ENCODE results near the gene ACAA1. TPM values are rescaled to one million over a fixed set of nuclear protein-coding genes. Genes with fewer than 3 reads are reported as not detected.

ACAA1 gene
- total and polyA plus RNA-seq, 2 of the 4 experiments (the other 2 are of a cell fraction) = 30.8 to 62.4 TPM

- Histone ChIP-seq H3K4me3 (ENCODE audit: insufficient read depth, low read depth, low read length) (no peak overlapping the region), H3K4ac (ENCODE audit: low read depth, low read length) (no peak overlapping the region), H3K9me1 (ENCODE audit: insufficient read depth, low read length) (no peaks in the 10 kb centered on the region), H3K4me1 (ENCODE audit: control insufficient read depth, insufficient read depth, low read length) (no peaks in the 10 kb centered on the region), H2BK15ac (ENCODE audit: low read depth, low read length) (no peak overlapping the region), H3K27me3 (ENCODE audit: control insufficient read depth, insufficient read depth, low read length) (no peaks in the 10 kb centered on the region), H3K18ac (ENCODE audit: low read depth, low read length) (no peak overlapping the region), H2BK5ac (ENCODE audit: low read depth, low read length, poor library complexity, severe bottlenecking) (no peak overlapping the region), H4K91ac (ENCODE audit: insufficient read depth, low read depth, low read length) (no peak overlapping the region), H3K79me1 (ENCODE audit: low read depth in 1 of 2, low read length in 2 of 2) (no peaks in the 10 kb centered on the region), H2AK9ac (replicated peaks; ENCODE audit: low read depth, low read length, poor library complexity) (no peak overlapping the region), H4K8ac (ENCODE audit: low read depth in 2 of 2, low read length in 2 of 2) (no peak overlapping the region), H2AK5ac (ENCODE audit: low read depth, low read length) (no peak overlapping the region), H3K23ac (ENCODE audit: low read depth, low read length) (no peak overlapping the region), H3K56ac (ENCODE audit: extremely low read depth, insufficient read depth, low read length) (no peak overlapping the region), H4K20me1 (ENCODE audit: insufficient read depth, low read length) (no peaks in the 10 kb centered on the region), H4K5ac (ENCODE audit: low read depth, low read length) (no peak overlapping the region), H3K4me2 (ENCODE audit: low read depth, low read length) (no peak overlapping the region), H3K27ac (ENCODE audit: insufficient read depth, low read length) (no peak overlapping the region), H3K9me3 (ENCODE audit: control insufficient read depth, insufficient read depth, low read length) (no peaks in the 10 kb centered on the region), H3K9ac (ENCODE audit: low read depth, low read length) (no peak overlapping the region), H3K14ac (replicated peaks; ENCODE audit: low read depth, low read length) (no peak overlapping the region), H2AFZ (replicated peaks; ENCODE audit: low read length, poor library complexity) (no peak overlapping the region), H3K36me3 (ENCODE audit: control insufficient read depth, insufficient read depth, low read length) (no peaks in the 10 kb centered on the region), H2BK20ac (ENCODE audit: low read depth, low read length) (no peak overlapping the region), H2BK120ac (ENCODE audit: low read depth, low read length) (no peak overlapping the region)
- BruUV-seq (replicated peaks) = no TSS peak
- intact Hi-C loops (cut with micrococcal nuclease) (no loop called here), in situ Hi-C loops (cut with MboI; ENCODE audit: low sequenced_read_pairs) (no loop called here), dilution Hi-C loops (cut with HindIII; ENCODE audit: low sequenced_read_pairs, unreplicated experiment) (no loop called here)
- ATAC-seq (ENCODE audit: low read depth) (no peak), DNase-seq (no peak)
- no CpG with 5 or more reads among the region's 3 CpGs for WGBS, 2 experiments (ENCODE audit: extremely low coverage in 2 of 2, insufficient read length in 1 of 2)
- ChIA-PET CTCF (interaction anchor here (0.6 kb wide), 1 partner anchor 13 kb away, joined by 3 read pairs; no protein-coding TSS in a partner anchor), POLR2A (ENCODE audit: unreplicated experiment) (no interaction called here)
- TF ChIP-seq SMC3 (IDR thresholded peaks at IDR 0.05; ENCODE audit: low read depth, low read length) (no peak), FOS (IDR thresholded peaks at IDR 0.05; ENCODE audit: low read depth, low read length) (no peak), ELK1 (IDR thresholded peaks at IDR 0.05; ENCODE audit: borderline replicate concordance, low read depth, low read length) (no peak), USF2 (IDR thresholded peaks at IDR 0.05; ENCODE audit: low read depth, low read length) (no peak), RFX5 (IDR thresholded peaks at IDR 0.05; ENCODE audit: low read depth, low read length) (no peak), RAD21 (IDR thresholded peaks at IDR 0.05; ENCODE audit: low read length) (no peak), MAZ (IDR thresholded peaks at IDR 0.05; ENCODE audit: borderline replicate concordance, low read depth, low read length) (no peak), CEBPB (IDR thresholded peaks at IDR 0.05; ENCODE audit: low read depth, low read length) (no peak), MXI1 (IDR thresholded peaks at IDR 0.05; ENCODE audit: borderline replicate concordance, low read depth, low read length) (no peak), CHD1 (IDR thresholded peaks at IDR 0.05; ENCODE audit: low read depth, low read length) (no peak), BHLHE40 (IDR thresholded peaks at IDR 0.05; ENCODE audit: low read depth, low read length) (no peak), CTCF (conservative IDR thresholded peaks at IDR 0.05; ENCODE audit: low read depth, low read length) (no peak), RCOR1 (IDR thresholded peaks at IDR 0.05; ENCODE audit: insufficient replicate concordance, low read length) (no peak), POLR2A (IDR thresholded peaks at IDR 0.05; ENCODE audit: low read depth, low read length) (no peak), MAFK (IDR thresholded peaks at IDR 0.05; ENCODE audit: low read depth, low read length) (no peak), NFE2L2 (IDR thresholded peaks at IDR 0.05; ENCODE audit: low read depth, low read length) (no peak)
Observed at GRCh38 chr3:38151667-38152265, 14.8 kb upstream of the ACAA1 start.
